ENCODE data around the gene RAI14.
"Not testable (repeated sequence)": the region's sequence is repeated elsewhere in the genome, so short reads cannot be mapped to it uniquely, and the experiment has no call there.

Gene RAI14

GRCh38 chr5:34820593-34820992 is 164.5 kb downstream of the RAI14 start:
- DNase-seq (ENCODE audit: low spot score): no peak

- no peak for DNase-seq (ENCODE audit: low spot score)
These were observed 167.0 kb downstream of the RAI14 start for GRCh38 chr5:34822956-34823715.

DNA sequence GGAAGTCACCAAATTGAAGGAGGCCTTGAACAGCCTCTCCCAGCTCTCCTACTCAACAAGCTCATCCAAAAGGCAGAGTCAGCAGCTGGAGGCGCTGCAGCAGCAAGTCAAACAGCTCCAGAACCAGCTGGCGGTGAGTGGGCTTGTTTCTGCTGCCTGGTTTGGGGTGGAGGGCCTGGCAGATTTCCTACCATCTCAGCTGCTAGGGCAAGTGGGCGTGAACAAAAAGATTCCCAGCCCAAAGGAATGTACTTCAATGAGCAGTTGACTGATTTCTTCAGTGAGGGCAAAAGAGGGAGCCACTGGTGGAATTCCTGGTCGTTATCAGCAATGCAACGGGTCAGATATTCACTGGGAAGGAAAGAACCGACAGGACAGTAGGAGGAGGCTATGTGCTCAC is 170.2 kb downstream of the RAI14 start:
- DNase-seq (ENCODE audit: low spot score): no peak

DNA sequence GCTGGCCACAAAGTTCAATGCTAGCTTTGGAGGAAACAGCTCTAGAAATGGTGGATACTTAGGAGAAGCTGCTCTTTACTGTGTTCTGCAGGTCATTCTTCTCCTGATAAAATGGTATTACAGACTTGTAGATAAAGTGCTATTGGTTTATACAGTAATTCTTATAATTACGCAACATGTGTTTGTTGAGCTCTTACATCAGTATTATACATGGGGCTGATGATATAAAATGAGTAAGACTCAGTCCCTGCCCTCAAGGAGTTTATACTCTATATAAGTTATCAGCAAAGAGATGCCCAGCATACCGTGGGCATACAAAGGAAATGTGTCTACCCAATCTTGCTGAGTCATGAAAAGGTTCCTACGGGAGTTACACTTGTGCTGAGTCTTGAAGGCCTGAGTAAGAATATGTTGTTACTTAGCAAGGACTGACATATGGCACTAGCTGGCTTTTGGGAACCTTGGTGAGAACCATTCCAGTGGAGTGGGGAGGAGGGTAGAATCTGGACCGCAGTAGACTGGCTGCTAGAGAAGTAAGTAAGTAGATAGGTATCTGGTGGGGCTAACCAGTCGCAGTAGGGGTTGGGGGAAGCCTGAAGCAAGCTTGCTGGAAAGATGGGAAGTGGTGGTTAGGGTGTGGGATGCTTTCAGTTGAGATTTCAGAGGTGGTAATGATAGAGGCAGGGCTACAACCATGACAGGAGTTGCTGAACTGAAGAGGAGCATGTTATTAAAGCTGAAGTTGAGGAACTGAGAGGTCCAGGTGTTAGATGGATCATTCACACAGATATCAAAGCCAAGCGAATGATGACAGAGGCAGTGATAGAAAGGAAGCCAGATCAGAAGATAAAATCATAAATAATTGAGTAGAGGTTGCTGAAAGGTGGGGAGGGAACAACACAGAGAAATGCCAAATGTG is 171.7 kb downstream of the RAI14 start:
- DNase-seq (ENCODE audit: low spot score): no peak

DNA sequence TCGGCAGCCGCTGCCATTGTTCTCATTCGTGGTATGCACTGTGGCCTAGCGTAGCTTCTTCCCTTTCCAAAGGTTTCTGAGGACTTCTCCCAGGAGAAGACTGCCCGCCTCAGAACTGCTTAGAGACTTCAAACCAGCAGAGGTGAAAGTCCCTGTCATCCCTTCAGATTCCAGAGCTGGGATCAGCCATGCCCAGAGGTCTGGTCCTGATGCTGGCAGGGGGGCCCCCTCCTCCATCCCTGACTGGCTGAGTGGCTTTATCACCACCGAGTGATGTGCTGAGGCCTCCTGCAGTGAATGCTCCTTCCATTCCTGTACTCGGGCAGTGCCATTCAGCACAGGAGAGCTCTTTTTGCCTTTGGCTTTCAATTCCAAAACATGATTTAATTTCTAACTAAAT is 174.7 kb downstream of the RAI14 start:
- DNase-seq (ENCODE audit: low spot score): not testable (repeated sequence)

DNA sequence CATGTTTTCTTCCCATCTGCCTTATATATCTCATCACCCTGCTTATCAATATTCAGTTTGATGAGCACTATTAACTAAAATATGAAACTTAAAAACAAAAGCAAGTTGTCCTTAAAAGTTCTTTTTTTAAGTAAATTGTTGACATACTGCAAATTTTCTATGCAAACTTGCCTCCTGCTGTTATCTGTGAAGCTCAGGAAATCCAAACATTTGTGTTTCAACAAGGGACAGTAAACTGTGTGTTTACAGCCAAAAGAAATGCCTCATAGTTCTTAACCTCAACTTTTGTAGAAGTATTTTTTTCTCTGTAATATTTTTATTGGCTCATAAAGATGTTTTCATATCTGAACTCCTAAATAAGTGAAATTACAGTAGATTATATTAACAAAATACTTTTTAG is 175.2 kb downstream of the RAI14 start:
- no peak for DNase-seq (ENCODE audit: low spot score)

DNA sequence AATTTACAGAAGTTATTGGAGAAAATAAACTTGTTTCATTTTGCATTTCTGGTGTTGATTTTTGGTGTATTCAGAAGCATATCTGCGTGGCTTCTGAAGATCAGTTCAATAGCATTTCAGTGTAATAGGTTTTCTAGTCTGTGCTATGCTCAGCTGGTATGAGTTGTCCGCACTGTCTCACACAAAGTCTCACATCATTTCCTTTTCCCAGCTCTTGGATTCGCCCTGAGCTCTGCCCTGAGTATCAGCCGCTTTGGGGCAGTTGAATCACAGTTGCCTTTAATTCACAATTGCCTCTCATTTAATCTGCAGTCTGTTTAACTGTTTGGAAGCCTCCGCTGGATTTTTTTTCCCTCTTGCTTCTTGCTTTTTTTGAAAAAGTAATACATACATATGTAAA is 176.4 kb downstream of the RAI14 start:
- no peak for DNase-seq (ENCODE audit: low spot score)

DNA sequence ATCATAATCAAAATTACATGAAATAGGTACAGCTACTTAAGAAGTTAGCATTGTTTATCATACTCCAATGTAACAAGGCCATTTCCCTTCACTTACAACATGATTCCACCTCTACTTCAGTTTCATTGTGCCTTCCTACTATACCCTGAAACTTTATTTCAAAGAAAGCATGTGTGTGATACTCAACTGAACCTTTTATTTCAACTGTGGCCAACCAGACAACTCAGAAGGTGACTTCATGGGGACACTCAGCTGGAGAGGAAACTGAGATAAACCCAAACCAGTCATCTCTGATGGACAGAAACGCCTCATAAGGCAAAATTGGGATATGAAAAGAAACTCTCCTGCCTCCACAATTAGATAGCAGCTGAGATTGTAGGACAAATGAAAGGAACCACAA is 177.0 kb downstream of the RAI14 start:
- no peak for DNase-seq (ENCODE audit: low spot score)

DNA sequence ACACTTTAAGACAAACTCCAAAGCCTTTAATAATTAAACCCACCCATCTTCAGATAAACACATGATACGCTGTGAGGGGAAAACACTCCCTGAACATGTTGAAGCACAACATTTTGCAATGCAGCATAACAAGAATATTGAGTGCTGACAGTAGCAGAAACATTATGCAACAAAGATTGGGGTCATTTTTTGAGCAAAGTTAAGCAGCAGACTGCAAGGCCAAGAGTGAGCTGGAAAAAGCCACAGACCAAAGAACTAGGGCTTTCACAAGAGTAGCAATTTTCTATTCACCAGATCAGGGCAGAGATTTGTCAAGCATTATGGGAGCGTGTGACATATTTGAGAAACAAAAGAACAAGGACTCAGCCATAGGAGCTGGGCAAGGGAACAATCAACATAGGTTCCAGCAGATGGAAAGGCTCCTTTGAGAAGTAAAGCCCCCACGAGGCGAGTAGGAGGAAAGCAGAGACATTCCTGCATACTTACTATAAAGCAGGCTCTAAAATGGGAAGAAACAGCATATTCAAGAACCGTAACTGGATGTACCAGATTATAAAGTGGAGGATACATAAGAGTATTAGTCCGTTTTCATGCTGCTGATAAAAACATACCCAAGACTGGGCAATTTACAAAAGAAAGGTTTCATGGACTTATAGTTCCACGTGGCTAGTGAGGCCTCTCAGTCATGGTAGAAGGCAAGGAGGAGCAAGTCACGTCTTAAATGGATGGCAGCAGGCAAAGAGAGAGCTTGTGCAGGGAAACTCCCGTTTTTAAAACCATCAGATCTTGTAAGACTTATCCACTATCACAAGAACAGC is 178.1 kb downstream of the RAI14 start:
- no peak for DNase-seq (ENCODE audit: low spot score)

DNA sequence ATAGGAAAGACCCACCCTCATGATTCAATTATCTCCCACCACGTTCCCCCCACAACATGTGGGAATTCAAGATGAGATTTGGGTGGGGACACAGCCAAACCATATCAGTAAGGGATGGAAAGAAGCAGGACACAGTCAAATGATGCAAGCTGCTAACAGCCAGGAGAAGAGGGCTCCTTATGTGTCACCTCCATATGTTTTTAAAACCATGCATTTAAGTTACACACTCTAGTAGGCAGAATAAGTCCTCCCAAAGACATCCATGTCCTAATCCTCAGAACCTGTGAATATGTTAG is 178.6 kb downstream of the RAI14 start:
- DNase-seq (ENCODE audit: low spot score): no peak

DNA sequence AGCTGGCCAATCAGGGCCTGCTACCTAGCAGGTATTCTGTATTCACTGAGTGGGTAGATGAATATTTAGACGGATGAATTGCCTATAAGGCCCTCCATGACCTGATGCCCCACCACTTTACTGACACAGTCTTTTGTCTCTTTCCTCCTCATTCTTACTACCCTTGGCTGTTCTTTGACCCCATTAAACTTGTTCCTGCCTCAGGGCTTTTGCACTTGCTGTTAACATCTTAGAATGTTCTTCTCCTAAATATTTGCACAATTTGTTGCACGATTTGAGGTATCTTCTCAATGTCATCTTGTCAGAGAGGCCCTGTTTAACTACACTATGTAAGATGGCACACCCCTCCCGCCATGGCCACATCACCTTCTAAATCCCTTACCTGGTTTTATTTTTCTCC is 179.5 kb downstream of the RAI14 start:
- no peak for DNase-seq (ENCODE audit: low spot score)

GRCh38 chr5:34838785-34839714 is 182.9 kb downstream of the RAI14 start, which contains the start of gene TTC23L:
TTC23L (plus strand) TSS chr5:34839164; CDS start chr5:34840672, 1,508 bp downstream.
- DNase-seq (ENCODE audit: low spot score): peak; percentile 94

DNA sequence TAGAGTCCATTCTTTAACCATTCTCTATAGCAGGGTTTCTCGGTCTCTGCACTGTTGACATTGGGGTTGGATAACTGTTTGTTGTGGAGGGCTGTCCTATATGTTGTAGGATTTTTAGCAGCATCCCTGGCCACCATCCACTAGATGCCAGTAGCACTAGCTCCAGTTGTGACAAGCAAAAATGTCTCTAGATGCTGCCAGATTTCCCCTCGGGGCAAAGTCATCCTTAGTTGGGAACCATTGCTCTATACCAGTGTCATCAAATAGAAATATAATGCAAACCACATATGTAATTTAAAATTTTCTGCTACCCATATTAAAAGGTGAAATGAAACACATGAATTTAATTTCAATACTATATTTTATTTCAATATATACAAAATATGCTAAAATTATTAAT is 185.7 kb downstream of the RAI14 start:
- no peak for DNase-seq (ENCODE audit: low spot score)

DNA sequence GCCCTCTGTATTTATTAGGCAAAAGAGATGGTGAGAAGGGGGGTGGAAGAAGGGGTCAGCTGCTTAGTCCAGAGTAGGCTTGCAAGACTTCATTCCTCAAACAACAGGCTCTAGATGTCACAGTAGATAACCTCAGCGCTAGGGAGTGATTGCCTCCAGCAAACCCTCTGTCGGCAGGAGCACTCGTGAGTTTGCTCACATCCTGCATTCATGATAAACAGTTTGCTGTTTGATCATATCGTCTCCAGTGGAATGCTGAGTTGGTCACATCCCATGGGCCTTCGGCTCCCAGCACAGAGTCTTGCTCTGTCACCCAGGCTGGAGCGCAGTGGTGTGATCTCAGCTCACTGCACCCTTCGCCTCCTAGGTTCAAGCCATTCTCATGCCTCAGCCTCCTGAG is 186.4 kb downstream of the RAI14 start:
- no peak for DNase-seq (ENCODE audit: low spot score)

- no peak for DNase-seq (ENCODE audit: low spot score)
These were observed 187.4 kb downstream of the RAI14 start for GRCh38 chr5:34843497-34843896.

- DNase-seq (ENCODE audit: low spot score): no peak
These were observed 188.0 kb downstream of the RAI14 start for GRCh38 chr5:34844106-34844505.

DNA sequence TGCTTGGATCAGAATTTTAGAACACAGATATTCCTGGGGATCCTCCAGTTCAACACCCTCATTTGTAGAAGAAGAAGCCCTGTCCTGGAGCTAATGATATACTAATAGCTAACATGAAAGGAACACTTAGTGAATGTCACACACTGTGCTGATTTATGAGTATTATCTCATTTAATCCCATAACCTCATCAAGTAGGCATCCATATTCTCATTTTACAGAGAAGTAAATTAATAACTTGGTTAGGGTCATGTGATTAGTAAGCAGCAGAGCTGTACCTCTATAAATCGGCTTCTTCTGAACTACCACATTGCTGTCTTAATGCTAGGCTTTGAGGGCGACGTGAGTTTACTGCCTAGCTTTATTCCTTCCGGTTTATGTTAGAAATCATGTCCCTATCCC is 188.9 kb downstream of the RAI14 start:
- DNase-seq (ENCODE audit: low spot score): no peak

DNA sequence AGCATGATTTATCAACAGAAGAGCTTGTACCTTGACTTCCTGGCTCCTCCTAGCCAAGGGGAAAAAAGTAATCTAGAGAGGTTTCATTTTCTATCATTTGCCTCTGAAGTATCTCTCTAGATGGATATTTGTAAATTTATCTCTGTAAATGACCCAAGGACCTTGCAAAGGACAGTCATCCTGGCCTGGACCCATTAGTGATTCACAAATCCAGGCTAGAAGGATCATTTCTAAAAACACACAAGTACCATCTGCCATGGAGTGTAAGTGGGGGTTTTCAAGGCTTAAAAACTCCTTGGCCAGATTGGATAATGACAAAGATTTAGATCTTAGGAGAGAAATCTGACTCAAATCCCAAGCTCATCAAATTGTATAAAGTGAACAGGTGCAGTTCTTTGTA is 190.9 kb downstream of the RAI14 start:
- no peak for DNase-seq (ENCODE audit: low spot score)

- no peak for DNase-seq (ENCODE audit: low spot score)
These were observed 191.4 kb downstream of the RAI14 start for GRCh38 chr5:34847552-34847951.

GRCh38 chr5:34848230-34848629 is 192.1 kb downstream of the RAI14 start:
- no peak for DNase-seq (ENCODE audit: low spot score)

DNA sequence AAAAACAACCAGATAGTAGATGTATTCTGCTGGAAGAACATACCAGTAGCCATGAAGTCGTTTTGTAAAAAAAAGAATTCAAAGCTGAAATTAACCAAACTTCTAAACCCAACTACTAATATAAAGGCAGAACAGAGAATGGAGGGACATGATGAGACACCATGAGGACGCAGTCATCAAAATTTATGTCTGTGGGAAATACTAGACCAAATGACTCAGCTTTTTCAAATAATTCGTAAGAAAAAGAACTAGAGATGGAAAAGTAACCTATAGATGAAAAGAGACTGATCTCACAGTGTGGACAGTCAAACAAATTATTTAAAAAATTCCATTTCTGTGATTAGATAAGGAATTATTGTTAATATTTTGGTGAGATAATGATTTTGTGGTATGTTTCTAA is 193.1 kb downstream of the RAI14 start:
- DNase-seq (ENCODE audit: low spot score): no peak
